GM19463 (cell line): ENCODE measurements around the gene GNAO1.

ENCODE experiments used
- ATAC-seq: cut with Tn5 transposase; IDR thresholded peaks from one replicate; pipeline ENCODE4 v1.9.1; 2021; ENCODE audit warnings: mild to moderate bottlenecking, moderate library complexity; ENCODE audit not compliant: unreplicated experiment

Gene GNAO1

GRCh38 chr16:56191156-56191815 is at the start of gene GNAO1:
Gene GNAO1, plus strand, starts transcription at chr16:56191489. Its CDS starts 747 bp downstream, at chr16:56192236.
- no peak for ATAC-seq

GRCh38 chr16:56143666-56144065 is 47.6 kb upstream of the GNAO1 start:
- ATAC-seq, result no peak

- no peak for ATAC-seq
Observed at GRCh38 chr16:56145369-56145768, 45.9 kb upstream of the GNAO1 start.

- ATAC-seq, result no peak
Observed at GRCh38 chr16:56151621-56152020, 39.7 kb upstream of the GNAO1 start.

GRCh38 chr16:56161658-56162057 is 29.6 kb upstream of the GNAO1 start:
- no peak for ATAC-seq

- ATAC-seq, result no peak
Observed at GRCh38 chr16:56163089-56163488, 28.2 kb upstream of the GNAO1 start.

- no peak for ATAC-seq
Observed at GRCh38 chr16:56163938-56164337, 27.4 kb upstream of the GNAO1 start.

GRCh38 chr16:56164636-56165035 is 26.7 kb upstream of the GNAO1 start:
- ATAC-seq, result no peak

GRCh38 chr16:56174411-56174810 is 16.9 kb upstream of the GNAO1 start:
- ATAC-seq, result no peak

- ATAC-seq, result no peak
Observed at GRCh38 chr16:56181401-56181800, 9.9 kb upstream of the GNAO1 start.

GRCh38 chr16:56183266-56183665 is 8.0 kb upstream of the GNAO1 start:
- ATAC-seq, result no peak

GRCh38 chr16:56190048-56190676 is 1.1 kb upstream of the GNAO1 start:
- ATAC-seq, result no peak

GRCh38 chr16:56190677-56191155 is 573 bp upstream of the GNAO1 start:
- ATAC-seq, result no peak

- no peak for ATAC-seq
Observed at GRCh38 chr16:56191835-56192634, 746 bp downstream of the GNAO1 start.

GRCh38 chr16:56192635-56192945 is 1.3 kb downstream of the GNAO1 start:
- ATAC-seq, result no peak

GRCh38 chr16:56192986-56193945 is 2.0 kb downstream of the GNAO1 start:
- no peak for ATAC-seq

GRCh38 chr16:56193951-56194726 is 2.9 kb downstream of the GNAO1 start:
- no peak for ATAC-seq

GRCh38 chr16:56195151-56195550 is 3.9 kb downstream of the GNAO1 start:
- no peak for ATAC-seq

- ATAC-seq, result no peak
Observed at GRCh38 chr16:56196381-56196780, 5.1 kb downstream of the GNAO1 start.
